Lower leg skin (tissue), 3 donors: Measurements from ENCODE around the gene DNAH14.

Source experiments
- POLR2A ChIP-seq, 2 donors: fragments of 450-650 bp; IDR thresholded peaks; one replicate each; pipeline ENCODE4 v1.6.1; 2016 to 2017; ENCODE audit warnings: antibody characterized with exemption in 2 of 2, mild to moderate bottlenecking in 1 of 2, moderate library complexity in 1 of 2
- TF ChIP-seq, protein P1 (sequence below), 3 donors: fragments of 450-650 bp; IDR thresholded peaks; one replicate each; pipeline ENCODE4 v1.5.1; 2016; ENCODE audit warnings: antibody characterized with exemption in 3 of 3, mild to moderate bottlenecking in 3 of 3, moderate library complexity in 2 of 3

DNA sequence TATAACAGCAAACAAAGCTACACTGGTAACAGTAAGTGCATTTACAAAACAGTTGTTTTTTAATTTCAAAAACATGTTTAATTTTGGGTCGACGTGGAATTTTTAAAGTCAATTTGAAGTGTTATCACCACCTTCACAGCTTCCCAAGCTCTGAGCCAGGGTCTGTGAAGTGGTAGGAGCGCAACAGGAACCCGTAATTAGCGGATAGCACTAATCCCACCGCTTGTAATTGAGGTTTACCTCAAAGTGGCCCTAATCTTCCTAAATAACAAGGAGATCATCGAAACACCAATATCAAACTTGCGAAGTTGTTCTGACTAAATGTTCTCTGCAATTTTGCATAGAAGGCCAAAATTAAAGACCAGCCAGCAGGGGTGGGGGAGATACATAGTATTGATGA lies 479.6 kb downstream of the DNAH14 start:
- TF ChIP-seq, protein P1, sequence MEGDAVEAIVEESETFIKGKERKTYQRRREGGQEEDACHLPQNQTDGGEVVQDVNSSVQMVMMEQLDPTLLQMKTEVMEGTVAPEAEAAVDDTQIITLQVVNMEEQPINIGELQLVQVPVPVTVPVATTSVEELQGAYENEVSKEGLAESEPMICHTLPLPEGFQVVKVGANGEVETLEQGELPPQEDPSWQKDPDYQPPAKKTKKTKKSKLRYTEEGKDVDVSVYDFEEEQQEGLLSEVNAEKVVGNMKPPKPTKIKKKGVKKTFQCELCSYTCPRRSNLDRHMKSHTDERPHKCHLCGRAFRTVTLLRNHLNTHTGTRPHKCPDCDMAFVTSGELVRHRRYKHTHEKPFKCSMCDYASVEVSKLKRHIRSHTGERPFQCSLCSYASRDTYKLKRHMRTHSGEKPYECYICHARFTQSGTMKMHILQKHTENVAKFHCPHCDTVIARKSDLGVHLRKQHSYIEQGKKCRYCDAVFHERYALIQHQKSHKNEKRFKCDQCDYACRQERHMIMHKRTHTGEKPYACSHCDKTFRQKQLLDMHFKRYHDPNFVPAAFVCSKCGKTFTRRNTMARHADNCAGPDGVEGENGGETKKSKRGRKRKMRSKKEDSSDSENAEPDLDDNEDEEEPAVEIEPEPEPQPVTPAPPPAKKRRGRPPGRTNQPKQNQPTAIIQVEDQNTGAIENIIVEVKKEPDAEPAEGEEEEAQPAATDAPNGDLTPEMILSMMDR (IDR thresholded peaks at IDR 0.05), result no peak
- no peak for TF ChIP-seq POLR2A (IDR thresholded peaks at IDR 0.05)
